Measurements from ENCODE around the gene RRM1. TPM values are rescaled to one million over a fixed set of nuclear protein-coding genes. Genes with fewer than 3 reads are reported as not detected.

Gene RRM1
- total RNA-seq, 4 donors from 2014 or later = 22.3 to 90.8 (median 60.3) TPM

DNA sequence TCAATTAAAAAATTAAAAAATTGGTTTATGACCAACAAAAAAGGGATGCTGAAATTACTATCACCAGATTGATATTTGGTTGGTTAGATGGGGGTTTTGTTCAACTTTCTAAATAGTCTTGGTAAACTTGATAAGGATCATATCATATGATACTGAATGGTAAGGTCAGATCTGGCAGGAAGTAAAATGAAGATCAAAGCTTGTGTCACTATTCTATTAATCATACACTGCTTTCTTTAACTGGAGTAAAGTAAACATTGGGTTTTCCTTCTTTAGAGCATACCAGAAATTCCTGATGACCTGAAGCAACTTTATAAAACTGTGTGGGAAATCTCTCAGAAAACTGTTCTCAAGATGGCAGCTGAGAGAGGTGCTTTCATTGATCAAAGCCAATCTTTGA lies 40.2 kb downstream of the RRM1 start:
- intact Hi-C loops (cut with DNase I) = no loop called here
- Histone ChIP-seq H3K27ac (no peak overlapping the region), H3K4me3 (no peak overlapping the region), H3K27me3 (no peaks in the 10 kb centered on the region), H3K9me3 (peaks cover 0 to 4% (median 0%) of the 10 kb centered on the region in 3 donors), H3K36me3 (peaks cover 0 to 86% (median 4%) of the 10 kb centered on the region in 3 donors), H3K4me1 (no peaks in the 10 kb centered on the region)
- no peak for DNase-seq
- TF ChIP-seq CTCF (IDR thresholded peaks at IDR 0.05) (no peak), POLR2A (IDR thresholded peaks at IDR 0.05) (no peak)

GRCh38 chr11:4138497-4138896 lies 43.9 kb downstream of the RRM1 start:
- Histone ChIP-seq H3K27me3 (no peaks in the 10 kb centered on the region), H3K4me1 (no peaks in the 10 kb centered on the region), H3K36me3 (peaks cover 0 to 81% (median 4%) of the 10 kb centered on the region in 3 donors), H3K27ac (no peak overlapping the region), H3K9me3 (peaks cover 0 to 17% (median 0%) of the 10 kb centered on the region in 3 donors), H3K4me3 (no peak overlapping the region)
- TF ChIP-seq CTCF (IDR thresholded peaks at IDR 0.05) (no peak), POLR2A (IDR thresholded peaks at IDR 0.05) (no peak)
- 77 to 86% methylated on average over 1 of the region's 1 CpG for WGBS, 2 donors
- DNase-seq = no peak
- intact Hi-C loops (cut with DNase I) = no loop called here

- no peaks in the 10 kb centered on the region for H3K4me1 ChIP-seq
- DNase-seq = no peak
- intact Hi-C loops (cut with DNase I) = no loop called here
- WGBS, 2 donors = 91 to 100% methylated on average over 2 of the region's 2 CpGs
- H3K27me3 ChIP-seq = no peaks in the 10 kb centered on the region
- TF ChIP-seq POLR2A (IDR thresholded peaks at IDR 0.05) (no peak), CTCF (IDR thresholded peaks at IDR 0.05) (no peak)
- peaks cover 0 to 17% (median 0%) of the 10 kb centered on the region in 3 donors for H3K9me3 ChIP-seq
- no peak overlapping the region for H3K4me3 ChIP-seq
- no peak overlapping the region for H3K27ac ChIP-seq
- peaks cover 0 to 65% (median 4%) of the 10 kb centered on the region in 3 donors for H3K36me3 ChIP-seq
Observed at GRCh38 chr11:4140067-4140636, 45.6 kb downstream of the RRM1 start.

GRCh38 chr11:4146070-4146771 lies 51.6 kb downstream of the RRM1 start:
- Histone ChIP-seq H3K27me3 (no peaks in the 10 kb centered on the region), H3K4me3 (no peak overlapping the region), H3K4me1 (no peaks in the 10 kb centered on the region), H3K36me3 (peaks cover 0 to 16% (median 0%) of the 10 kb centered on the region in 3 donors), H3K27ac (no peak overlapping the region), H3K9me3 (no peaks in the 10 kb centered on the region)
- intact Hi-C loops (cut with DNase I) = no loop called here
- no peak for DNase-seq
- TF ChIP-seq POLR2A (IDR thresholded peaks at IDR 0.05) (no peak), CTCF (IDR thresholded peaks at IDR 0.05) (no peak)
- WGBS, 2 donors = 75 to 76% methylated on average over 7 of the region's 7 CpGs

DNA sequence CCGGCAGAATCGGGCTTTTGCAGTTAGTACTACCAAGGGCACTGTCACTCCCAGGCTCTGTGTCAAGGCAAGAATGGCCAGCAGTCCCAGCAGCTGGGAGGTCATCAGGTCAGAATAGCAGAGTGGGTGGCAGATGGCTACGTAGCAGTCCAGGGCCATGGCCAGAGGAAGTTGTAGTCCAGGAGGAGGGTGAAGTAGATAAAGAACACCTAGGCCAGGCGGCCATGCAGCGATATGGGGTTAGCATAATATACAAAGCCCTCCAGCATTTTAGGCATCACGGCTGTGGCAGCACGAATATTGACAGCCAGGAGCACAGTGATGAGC lies 52.1 kb downstream of the RRM1 start:
- no peak for DNase-seq
- Histone ChIP-seq H3K4me1 (no peaks in the 10 kb centered on the region), H3K27me3 (no peaks in the 10 kb centered on the region), H3K9me3 (no peaks in the 10 kb centered on the region), H3K36me3 (peaks cover 0 to 11% (median 0%) of the 10 kb centered on the region in 3 donors), H3K4me3 (no peak overlapping the region), H3K27ac (no peak overlapping the region)
- intact Hi-C loops (cut with DNase I) = no loop called here
- 85 to 91% methylated on average over 7 of the region's 7 CpGs for WGBS, 2 donors
- no peak for TF ChIP-seq CTCF (IDR thresholded peaks at IDR 0.05)
- TF ChIP-seq POLR2A (IDR thresholded peaks at IDR 0.05) = no peak
